H1 (cell line): ENCODE data around the gene ERFE. TPM values are rescaled to one million over a fixed set of nuclear protein-coding genes. Genes with fewer than 3 reads are reported as not detected.

ENCODE experiments used
- CTCF ChIA-PET: fragments of 300-600 bp; sonication (Branson Sonifier 250); formaldehyde crosslinking; loops from one replicate; lab custom pipeline; 2021; ENCODE audit not compliant: partially characterized antibody; lab: Charles Lee
- POLR2A ChIA-PET: fragments of 300-600 bp; sonication (Branson Sonifier 250); formaldehyde crosslinking; loops from one replicate; lab custom pipeline; 2021; ENCODE audit warnings: inconsistent platforms; ENCODE audit not compliant: partially characterized antibody; lab: Charles Lee
- DNase-seq, 2 experiments: peaks; one replicate each; pipeline versions ENCODE4 v3.0.0 to v3.0.0-alpha.2; 2010 to 2022; ENCODE audit warnings: low spot score in 2 of 2, low read depth in 1 of 2, mixed read lengths in 1 of 2
- FAIRE-seq: peaks from 2 replicates; lab custom pipeline; 2011; peaks lifted over from hg19 to GRCh38; lab: Jason Lieb, UNC
- H2AFZ ChIP-seq: 2 replicates; pipeline ENCODE4 v1.8.1; 2012; ENCODE audit warnings: low read length, inconsistent platforms
- H2AK5ac ChIP-seq: 2 replicates; pipeline ENCODE4 v1.6.1; 2013; ENCODE audit warnings: low read depth, low read length
- H2BK120ac ChIP-seq: replicated peaks from 2 replicates; pipeline ENCODE3; 2013; ENCODE audit warnings: low read depth, low read length, inconsistent platforms
- H2BK12ac ChIP-seq: 2 replicates; pipeline ENCODE4 v1.6.1; 2013; ENCODE audit warnings: low read depth, low read length
- H2BK15ac ChIP-seq: 2 replicates; pipeline ENCODE4 v1.6.1; 2013; ENCODE audit warnings: low read length
- H2BK20ac ChIP-seq: 2 replicates; pipeline ENCODE4 v1.6.1; 2013; ENCODE audit warnings: low read length
- H2BK5ac ChIP-seq: 2 replicates; pipeline ENCODE4 v1.6.1; 2013; ENCODE audit warnings: low read depth, low read length
- H3K14ac ChIP-seq: 2 replicates; pipeline ENCODE4 v1.6.1; 2013; ENCODE audit warnings: inconsistent platforms; ENCODE audit not compliant: insufficient read length
- H3K18ac ChIP-seq: 2 replicates; pipeline ENCODE4 v1.6.1; 2013; ENCODE audit warnings: low read length; ENCODE audit errors: extremely low read depth
- H3K23ac ChIP-seq: 2 replicates; pipeline ENCODE4 v1.6.1; 2013; ENCODE audit warnings: inconsistent platforms; ENCODE audit not compliant: insufficient read length
- H3K23me2 ChIP-seq: 2 replicates; pipeline ENCODE4 v1.6.1; 2013; ENCODE audit warnings: low read depth, low read length
- H3K27ac ChIP-seq: 2 replicates; pipeline ENCODE4 v1.6.1; 2011; ENCODE audit warnings: low read depth, low read length, inconsistent platforms
- H3K27me3 ChIP-seq, 4 experiments: replicated peaks in 1 of 4; 1 replicate in 1 of 4; 2 replicates in 3 of 4; pipeline versions ENCODE4 v1.6.1 to v1.8.1; 2011 to 2013; ENCODE audit warnings: low read length in 3 of 4, mild to moderate bottlenecking in 3 of 4, inconsistent platforms in 2 of 4, mixed read lengths in 2 of 4, moderate library complexity in 1 of 4; ENCODE audit not compliant: control insufficient read depth in 3 of 4, insufficient read depth in 3 of 4; ENCODE audit errors: extremely low read depth in 1 of 4
- H3K36me3 ChIP-seq, 4 experiments: 2 replicates each; pipeline versions ENCODE4 v1.6.1 to v1.8.1; 2011 to 2013; ENCODE audit warnings: mild to moderate bottlenecking in 4 of 4, low read length in 3 of 4, moderate library complexity in 2 of 4, control low read depth in 1 of 4, inconsistent platforms in 1 of 4; ENCODE audit not compliant: insufficient read depth in 4 of 4, control insufficient read depth in 2 of 4
- H3K4ac ChIP-seq: replicated peaks from 2 replicates; pipeline ENCODE3; 2013; ENCODE audit warnings: low read length, low read depth, mixed read lengths, inconsistent platforms; ENCODE audit not compliant: insufficient read length
- H3K4me1 ChIP-seq, 4 experiments: replicated peaks in 1 of 4; 1 replicate in 1 of 4; 2 replicates in 3 of 4; pipeline versions ENCODE4 v1.6.1 to v1.8.1; 2011 to 2013; ENCODE audit warnings: low read length in 3 of 4, inconsistent platforms in 2 of 4, mixed read lengths in 1 of 4; ENCODE audit not compliant: insufficient read depth in 4 of 4, control insufficient read depth in 3 of 4
- H3K4me2 ChIP-seq, 2 experiments: 2 replicates each; pipeline versions ENCODE4 v1.6.1 to v1.8.1; 2011 to 2013; ENCODE audit warnings: low read depth in 2 of 2, low read length in 2 of 2, control low read depth in 1 of 2, inconsistent platforms in 1 of 2, mild to moderate bottlenecking in 1 of 2; ENCODE audit not compliant: insufficient read depth in 1 of 2
- H3K4me3 ChIP-seq, 4 experiments: fragments of 200-600, 300-600 bp in 1 of 4; sonication (generic), shearing (Covaris generic), sonication (Bioruptor Twin) in 1 of 4; 2 replicates each; pipeline versions ENCODE4 v1.5.1 to v1.8.1; 2011 to 2016; ENCODE audit warnings: low read length in 4 of 4, low read depth in 3 of 4, control low read depth in 2 of 4, inconsistent platforms in 2 of 4, mild to moderate bottlenecking in 2 of 4, mixed read lengths in 1 of 4, moderate library complexity in 1 of 4; ENCODE audit not compliant: insufficient read depth in 2 of 4; ENCODE audit errors: extremely low read depth in 1 of 4
- H3K56ac ChIP-seq: replicated peaks from 2 replicates; pipeline ENCODE3; 2013; ENCODE audit warnings: low read depth, mild to moderate bottlenecking, mixed read lengths, low read length, inconsistent platforms; ENCODE audit not compliant: insufficient read length
- H3K79me1 ChIP-seq: 2 replicates; pipeline ENCODE4 v1.6.1; 2013; ENCODE audit warnings: low read depth, low read length, control low read depth
- H3K79me2 ChIP-seq, 2 experiments: 2 replicates each; pipeline versions ENCODE4 v1.6.1 to v1.8.1; 2012 to 2013; ENCODE audit warnings: low read length in 2 of 2, mild to moderate bottlenecking in 2 of 2, inconsistent platforms in 1 of 2; ENCODE audit not compliant: insufficient read depth in 2 of 2, control insufficient read depth in 1 of 2
- H3K9ac ChIP-seq, 4 experiments: replicated peaks in 1 of 4; 1 replicate in 1 of 4; 2 replicates in 3 of 4; pipeline versions ENCODE4 v1.6.1 to v1.8.1; 2011 to 2013; ENCODE audit warnings: low read depth in 3 of 4, low read length in 3 of 4, control low read depth in 2 of 4, mild to moderate bottlenecking in 2 of 4, moderate library complexity in 2 of 4, inconsistent platforms in 1 of 4; ENCODE audit errors: extremely low read depth in 1 of 4
- H3K9me3 ChIP-seq, 2 experiments: 2 replicates each; pipeline versions ENCODE4 v1.6.1 to v1.8.1; 2012 to 2013; ENCODE audit warnings: mild to moderate bottlenecking in 2 of 2, moderate library complexity in 2 of 2, control low read depth in 1 of 2, inconsistent platforms in 1 of 2, low read depth in 1 of 2, low read length in 1 of 2, mixed read lengths in 1 of 2; ENCODE audit not compliant: insufficient read depth in 2 of 2
- H4K20me1 ChIP-seq, 2 experiments: replicated peaks in 1 of 2; 2 replicates each; pipeline versions ENCODE3 to v1.8.1; 2011 to 2013; ENCODE audit warnings: inconsistent platforms in 2 of 2, low read length in 2 of 2, mild to moderate bottlenecking in 1 of 2; ENCODE audit not compliant: insufficient read depth in 2 of 2, control insufficient read depth in 1 of 2
- H4K5ac ChIP-seq: 2 replicates; pipeline ENCODE4 v1.6.1; 2013; ENCODE audit warnings: low read length, low read depth, mixed read lengths, inconsistent platforms; ENCODE audit not compliant: insufficient read length
- H4K8ac ChIP-seq: 2 replicates; pipeline ENCODE4 v1.8.0; 2013; ENCODE audit warnings: mild to moderate bottlenecking, moderate library complexity, low read length, inconsistent platforms; ENCODE audit not compliant: insufficient read depth; ENCODE audit errors: extremely low read depth
- H4K91ac ChIP-seq: replicated peaks from 2 replicates; pipeline ENCODE3; 2013; ENCODE audit warnings: low read length, mixed read lengths, inconsistent platforms; ENCODE audit not compliant: insufficient read length
- CBX5 ChIP-seq: fragments of 300-800, 300-1000 bp; sonication (generic); IDR thresholded peaks from 2 replicates; pipeline ENCODE4 v1.7.1; 2016; ENCODE audit warnings: antibody characterized with exemption, low read length, low read depth
- CHD1 ChIP-seq: IDR thresholded peaks from 2 replicates; pipeline ENCODE4 v1.6.1; 2012; ENCODE audit warnings: low read depth, low read length, improper control_type of control experiment
- CTBP2 ChIP-seq: IDR thresholded peaks from 2 replicates; pipeline ENCODE4 v1.7.0; 2011; ENCODE audit warnings: borderline replicate concordance, mild to moderate bottlenecking, moderate library complexity, mixed read lengths, low read length; ENCODE audit not compliant: insufficient read depth, insufficient read length
- CTCF ChIP-seq, 3 experiments: IDR thresholded peaks; 1 replicate in 2 of 3; 2 replicates in 1 of 3; pipeline versions ENCODE4 v1.5.1 to v1.6.1; 2011; ENCODE audit warnings: low read length in 3 of 3, mild to moderate bottlenecking in 3 of 3, inconsistent platforms in 2 of 3, low read depth in 1 of 3, moderate library complexity in 1 of 3; ENCODE audit not compliant: insufficient read depth in 1 of 3; ENCODE audit errors: control extremely low read depth in 1 of 3
- EP300 ChIP-seq, 2 experiments: IDR thresholded peaks; 1 replicate in 1 of 2; 2 replicates in 1 of 2; pipeline ENCODE4 v1.6.1; 2011 to 2012; ENCODE audit warnings: low read depth in 2 of 2, low read length in 2 of 2, mild to moderate bottlenecking in 2 of 2, borderline replicate concordance in 1 of 2, inconsistent platforms in 1 of 2, moderate library complexity in 1 of 2
- FOSL1 ChIP-seq: IDR thresholded peaks from 2 replicates; pipeline ENCODE4 v1.6.1; 2011; ENCODE audit warnings: mild to moderate bottlenecking, low read depth, low read length, moderate library complexity; ENCODE audit not compliant: insufficient read depth
- HDAC6 ChIP-seq: IDR thresholded peaks from one replicate; pipeline ENCODE4 v1.7.1; 2012; ENCODE audit warnings: low read depth, mild to moderate bottlenecking, inconsistent platforms, low read length, moderate library complexity
- JUND ChIP-seq: IDR thresholded peaks from 2 replicates; pipeline ENCODE4 v1.6.1; 2011; ENCODE audit warnings: mild to moderate bottlenecking, improper control_type of control experiment, low read length
- SRF ChIP-seq: IDR thresholded peaks from 2 replicates; pipeline ENCODE4 v1.6.1; 2011; ENCODE audit warnings: mild to moderate bottlenecking, low read depth, low read length, moderate library complexity
- TEAD4 ChIP-seq: IDR thresholded peaks from 2 replicates; pipeline ENCODE4 v1.6.1; 2012; ENCODE audit warnings: low read depth, low read length, inconsistent platforms, mixed read lengths
- YY1 ChIP-seq: IDR thresholded peaks from 2 replicates; pipeline ENCODE4 v1.6.1; 2011; ENCODE audit warnings: low read depth, mild to moderate bottlenecking, low read length
- WGBS, 2 experiments: shearing (Covaris generic) in 1 of 2; methylation state at CpG; one replicate each; pipeline versions ENCODE4 v1.1.6 to v1.1.7; 2013 to 2015; ENCODE audit warnings: low lambda C conversion rate in 2 of 2, mixed read lengths in 2 of 2, inconsistent platforms in 1 of 2, low coverage in 1 of 2, missing lambda C conversion rate in 1 of 2; ENCODE audit not compliant: insufficient replicate concordance in 2 of 2, insufficient coverage in 1 of 2, insufficient read length in 1 of 2; ENCODE audit errors: extremely low coverage in 1 of 2, missing lambda C conversion rate in 1 of 2; 5-methylcytosine and 5-hydroxymethylcytosine counted together
- polyA plus RNA-seq, 7 experiments: library from polyadenylated mRNA; depleted of rRNA in 3 of 7; stranded (reverse) in 5 of 7; unstranded in 2 of 7; fragments of >200 nt in 5 of 7; fragments of 200-250 nt in 2 of 7; gene quantifications; 1 replicate in 5 of 7; 2 replicates in 1 of 7; 4 replicates in 1 of 7; pipeline versions ENCODE4 v1.2.1 to v1.2.3, GENCODE V29; 2011 to 2013; ENCODE audit warnings: missing spikeins in 2 of 7, mixed read lengths in 2 of 7
- total RNA-seq: library from RNA; stranded (reverse); fragmentation: NEBNext Ultra II Directional; extraction: Animal tissue kit (Norgen Biotek cat#: 25700); gene quantifications from 2 replicates; pipeline ENCODE4 v1.2.1, GENCODE V29; 2021

Gene ERFE
- total and polyA plus RNA-seq, 2 of the 8 experiments (the other 6 are each of a cell fraction or from before 2014, with no cell fraction given) = 2.5 to 3.6 TPM

GRCh38 chr2:238216651-238217184, 57.9 kb downstream of the ERFE start:
- no peak overlapping the region for H4K91ac ChIP-seq
- no peak overlapping the region for H2AK5ac ChIP-seq
- H4K20me1 ChIP-seq = no peaks in the 10 kb centered on the region
- H3K4me1 ChIP-seq = peaks cover 0 to 4% (median 3%) of the 10 kb centered on the region in 4 experiments; a peak in 5 of 7 replicates
- H3K23ac ChIP-seq = no peak overlapping the region
- no peak overlapping the region for H2BK15ac ChIP-seq
- 90% methylated on average over 2 of the region's 2 CpGs; no CpG with 5 or more reads in 1 of the 2 experiments for WGBS, 2 experiments
- no peak overlapping the region for H3K9ac ChIP-seq
- no peak overlapping the region for H3K4me3 ChIP-seq
- H3K79me1 ChIP-seq = no peaks in the 10 kb centered on the region
- no peak overlapping the region for H3K4me2 ChIP-seq
- no peak for DNase-seq
- H4K8ac ChIP-seq = no peak overlapping the region
- H3K56ac ChIP-seq = no peak overlapping the region
- no peaks in the 10 kb centered on the region for H3K36me3 ChIP-seq
- no peak overlapping the region for H3K14ac ChIP-seq
- ChIA-PET POLR2A (interaction anchor here (1.1 to 1.3 kb wide), 2 partner anchors 11 to 16 kb away, joined by 4 to 5 read pairs; no protein-coding TSS in a partner anchor), CTCF (interaction anchor here (0.6 to 1.8 kb wide), 5 partner anchors 13 to 57 kb away, joined by 3 to 5 read pairs (median 3); partner anchors contain the start of gene ILKAP)
- H2BK5ac ChIP-seq = no peak overlapping the region
- H3K4ac ChIP-seq = no peak overlapping the region
- no peak overlapping the region for H3K27ac ChIP-seq
- H2AFZ ChIP-seq = no peak overlapping the region
- no peak overlapping the region for H3K18ac ChIP-seq
- 0 out of 2 replicates have a peak overlapping the region, but pooled peaks have one; percentile 32 for H2BK20ac ChIP-seq
- FAIRE-seq = no peak
- no peaks in the 10 kb centered on the region for H3K27me3 ChIP-seq
- no peaks in the 10 kb centered on the region for H3K23me2 ChIP-seq
- no peaks in the 10 kb centered on the region; a peak in 1 of 4 replicates for H3K9me3 ChIP-seq
- no peaks in the 10 kb centered on the region for H3K79me2 ChIP-seq
- H2BK120ac ChIP-seq = no peak overlapping the region
- H2BK12ac ChIP-seq = no peak overlapping the region
- no peak overlapping the region for H4K5ac ChIP-seq
- TF ChIP-seq CTCF (IDR thresholded peaks at IDR 0.05; ENCODE audit: control extremely low read depth in 1 of 3, insufficient read depth in 1 of 3, low read depth in 1 of 3, low read length in 3 of 3) (no peak), HDAC6 (no peak), YY1 (no peak), CHD1 (no peak), TEAD4 (no peak), EP300 (IDR thresholded peaks at IDR 0.05; ENCODE audit: borderline replicate concordance in 1 of 2, low read depth in 2 of 2, low read length in 2 of 2) (no peak), CTBP2 (no peak), JUND (no peak), CBX5 (no peak), SRF (no peak), FOSL1 (no peak)
